GM23338 (cell line): ENCODE measurements around the gene STAMBP. TPM values are rescaled to one million over a fixed set of nuclear protein-coding genes. Genes with fewer than 3 reads are reported as not detected.
A peak's percentile ranks its signal among the peaks of the same experiment; 100 is the strongest.

ENCODE experiments used
- ATAC-seq: fragments of 200-7000 bp; cut with Tn5 transposase; 3 replicates; pipeline ENCODE4 v1.9.1; 2020
- DNase-seq: peaks from one replicate; pipeline ENCODE4 v3.0.0-alpha.2; 2015; ENCODE audit warnings: low spot score
- H2AFZ ChIP-seq: fragments of 200-600 bp; sonication (generic); 2 replicates; pipeline ENCODE4 v1.8.0; 2016; ENCODE audit warnings: antibody characterized with exemption, mild to moderate bottlenecking, moderate library complexity
- H3F3A ChIP-seq: fragments of 200-600 bp; sonication (generic); replicated peaks from 2 replicates; pipeline ENCODE4 v1.8.0; 2017; ENCODE audit warnings: antibody characterized with exemption, mixed run types, low read depth
- H3K27ac ChIP-seq: fragments of 200-600 bp; sonication (generic); 2 replicates; pipeline ENCODE4 v1.6.1; 2016; ENCODE audit warnings: low read depth
- H3K27me3 ChIP-seq: fragments of 200-600 bp; sonication (generic); 2 replicates; pipeline ENCODE4 v1.8.0; 2016; ENCODE audit warnings: mild to moderate bottlenecking, mixed run types, moderate library complexity; ENCODE audit not compliant: insufficient read depth
- H3K36me3 ChIP-seq: fragments of 200-600 bp; sonication (generic); 2 replicates; pipeline ENCODE4 v1.8.0; 2016; ENCODE audit warnings: mild to moderate bottlenecking; ENCODE audit not compliant: insufficient read depth
- H3K4me1 ChIP-seq: fragments of 200-600 bp; sonication (generic); 2 replicates; pipeline ENCODE4 v1.8.0; 2016; ENCODE audit warnings: mild to moderate bottlenecking, moderate library complexity; ENCODE audit not compliant: insufficient read depth
- H3K4me2 ChIP-seq: fragments of 200-600 bp; sonication (generic); 2 replicates; pipeline ENCODE4 v1.7.1; 2017; ENCODE audit warnings: mixed run types
- H3K4me3 ChIP-seq: fragments of 200-600 bp; sonication (generic); 2 replicates; pipeline ENCODE4 v1.6.1; 2016; ENCODE audit warnings: mixed run types
- H3K79me2 ChIP-seq: fragments of 200-600 bp; sonication (generic); replicated peaks from 2 replicates; pipeline ENCODE4 v1.8.0; 2017; ENCODE audit warnings: mild to moderate bottlenecking; ENCODE audit not compliant: insufficient read depth
- H3K9me2 ChIP-seq: fragments of 200-600 bp; sonication (generic); 2 replicates; pipeline ENCODE4 v1.8.0; 2017; ENCODE audit not compliant: insufficient read depth
- H4K20me1 ChIP-seq: fragments of 200-600 bp; sonication (generic); replicated peaks from 2 replicates; pipeline ENCODE4 v1.8.0; 2017; ENCODE audit warnings: mild to moderate bottlenecking; ENCODE audit not compliant: insufficient read depth
- H3K27ac Mint-ChIP-seq: 2 replicates; pipeline ENCODE4 v1.8.0; 2020; ENCODE audit warnings: inconsistent platforms, mild to moderate bottlenecking, moderate library complexity, mixed read lengths
- H3K27me3 Mint-ChIP-seq: 3 replicates; pipeline ENCODE4 v1.8.0; 2022; ENCODE audit warnings: low read depth, mild to moderate bottlenecking, moderate library complexity, mixed read lengths, inconsistent platforms; ENCODE audit not compliant: insufficient read depth, poor library complexity
- H3K36me3 Mint-ChIP-seq: 3 replicates; pipeline ENCODE4 v1.8.0; 2021; ENCODE audit warnings: low read depth, mild to moderate bottlenecking, inconsistent platforms, moderate library complexity, mixed read lengths
- H3K4me1 Mint-ChIP-seq: 3 replicates; pipeline ENCODE4 v1.8.0; 2020; ENCODE audit warnings: mild to moderate bottlenecking, inconsistent platforms, mixed read lengths
- H3K4me3 Mint-ChIP-seq: 3 replicates; pipeline ENCODE4 v1.8.0; 2021; ENCODE audit warnings: moderate library complexity, mild to moderate bottlenecking, inconsistent platforms, mixed read lengths
- H3K9me3 Mint-ChIP-seq: 3 replicates; pipeline ENCODE4 v1.8.0; 2020; ENCODE audit warnings: moderate library complexity, mild to moderate bottlenecking, inconsistent platforms, mixed read lengths
- CREB1 ChIP-seq: fragments of 250-450 bp; sonication (Bioruptor Pico); IDR thresholded peaks from 2 replicates; pipeline ENCODE4 v1.5.0; 2020; ENCODE audit warnings: low read depth, mild to moderate bottlenecking, moderate library complexity
- EZH2 ChIP-seq: fragments of 200-600 bp; sonication (generic); IDR thresholded peaks from one replicate; pipeline ENCODE4 v1.8.0; 2017; ENCODE audit warnings: antibody characterized with exemption, mild to moderate bottlenecking, low read depth; ENCODE audit not compliant: unreplicated experiment
- EZH2phosphoT487 ChIP-seq: fragments of 200-600 bp; sonication (generic); IDR thresholded peaks from one replicate; pipeline ENCODE4 v1.8.1; 2018; ENCODE audit warnings: antibody characterized with exemption; ENCODE audit not compliant: unreplicated experiment
- JUNB ChIP-seq: IDR thresholded peaks from one replicate; pipeline ENCODE4 v1.6.1; 2016; ENCODE audit warnings: antibody characterized with exemption; ENCODE audit not compliant: unreplicated experiment
- POLR2AphosphoS5 ChIP-seq: IDR thresholded peaks from 2 replicates; pipeline ENCODE4 v1.6.1; 2016; ENCODE audit warnings: antibody characterized with exemption, low read depth
- STAT1 ChIP-seq: IDR thresholded peaks from one replicate; pipeline ENCODE4 v1.6.1; 2016; ENCODE audit warnings: antibody characterized with exemption; ENCODE audit not compliant: unreplicated experiment
- ZNF331 ChIP-seq: fragments of 250-450 bp; sonication (Bioruptor Pico); IDR thresholded peaks from 2 replicates; pipeline ENCODE4 v1.5.0; 2020; ENCODE audit warnings: low read depth, mild to moderate bottlenecking, moderate library complexity
- polyA plus RNA-seq: library from polyadenylated mRNA; unstranded; fragments of >200 nt; fragmentation: Nextera tagmentation; extraction: Ambion mirVana; gene quantifications from 2 replicates; pipeline ENCODE4 v1.2.1, GENCODE V29; 2016
- total RNA-seq: library from RNA; depleted of rRNA; stranded (reverse); fragments of >200 nt; shearing (Covaris generic); gene quantifications from 2 replicates; pipeline ENCODE4 v1.2.3, GENCODE V29; 2014
- TF ChIP-seq, protein P1 (sequence below): IDR thresholded peaks from 2 replicates; pipeline ENCODE4 v1.6.1; 2016; ENCODE audit warnings: antibody characterized with exemption
- TF ChIP-seq, protein P2 (sequence below): IDR thresholded peaks from one replicate; pipeline ENCODE4 v1.6.1; 2018; ENCODE audit warnings: antibody characterized with exemption; ENCODE audit not compliant: unreplicated experiment
- TF ChIP-seq, protein P3 (sequence below), 2 experiments: fragments of 200-600 bp in 1 of 2; sonication (generic) in 1 of 2; conservative IDR thresholded peaks; 2 replicates each; pipeline versions ENCODE4 v1.5.1 to v1.6.1; 2016 to 2017; ENCODE audit warnings: antibody characterized with exemption in 2 of 2, low read depth in 2 of 2, mild to moderate bottlenecking in 2 of 2, moderate library complexity in 1 of 2

The STAMBP gene
- total and polyA plus RNA-seq, 2 experiments from 2014 or later, result 33.9 to 106 TPM

DNA sequence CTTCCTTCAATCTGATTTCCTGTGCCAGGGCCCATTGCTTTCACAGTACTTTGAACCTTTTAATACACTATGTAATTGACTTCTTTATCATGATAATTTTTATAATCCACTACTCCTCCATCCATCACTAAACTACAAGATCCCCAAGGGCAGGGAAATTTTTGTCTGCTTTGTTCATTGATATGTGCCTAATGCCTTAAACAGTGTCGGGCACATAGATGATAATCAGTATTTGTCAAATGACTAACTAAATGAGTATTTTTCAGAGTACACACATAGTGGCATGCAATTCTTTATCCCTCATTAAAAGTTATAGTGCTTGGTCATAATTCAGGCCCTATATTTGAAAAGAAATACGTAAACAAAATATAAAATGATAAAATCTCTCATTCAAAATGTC, 5.3 kb upstream of the STAMBP start:
- H3K27ac Mint-ChIP-seq, result no peak overlapping the region; the same call in 1 of the 2 replicates
- H3K27me3 Mint-ChIP-seq, result peaks cover 7% of the 10 kb centered on the region
- no peaks in the 10 kb centered on the region for H4K20me1 ChIP-seq
- DNase-seq, result no peak
- no peak overlapping the region for H3K27ac ChIP-seq
- no peak overlapping the region for H3K4me2 ChIP-seq
- no peaks in the 10 kb centered on the region for H3K36me3 ChIP-seq
- peak overlapping the region; percentile 20; the same call in 1 of the 2 replicates for H2AFZ ChIP-seq
- H3K4me1 ChIP-seq, result peaks cover 10% of the 10 kb centered on the region; the same call in 1 of the 2 replicates
- no peaks in the 10 kb centered on the region for H3K27me3 ChIP-seq
- no peaks in the 10 kb centered on the region for H3K9me2 ChIP-seq
- H3K79me2 ChIP-seq, result no peaks in the 10 kb centered on the region
- no peaks in the 10 kb centered on the region for H3F3A ChIP-seq
- H3K9me3 Mint-ChIP-seq, result no peaks in the 10 kb centered on the region
- H3K4me3 Mint-ChIP-seq, result no peak overlapping the region
- TF ChIP-seq POLR2AphosphoS5 (no peak), STAT1 (no peak)
- TF ChIP-seq, protein P1, sequence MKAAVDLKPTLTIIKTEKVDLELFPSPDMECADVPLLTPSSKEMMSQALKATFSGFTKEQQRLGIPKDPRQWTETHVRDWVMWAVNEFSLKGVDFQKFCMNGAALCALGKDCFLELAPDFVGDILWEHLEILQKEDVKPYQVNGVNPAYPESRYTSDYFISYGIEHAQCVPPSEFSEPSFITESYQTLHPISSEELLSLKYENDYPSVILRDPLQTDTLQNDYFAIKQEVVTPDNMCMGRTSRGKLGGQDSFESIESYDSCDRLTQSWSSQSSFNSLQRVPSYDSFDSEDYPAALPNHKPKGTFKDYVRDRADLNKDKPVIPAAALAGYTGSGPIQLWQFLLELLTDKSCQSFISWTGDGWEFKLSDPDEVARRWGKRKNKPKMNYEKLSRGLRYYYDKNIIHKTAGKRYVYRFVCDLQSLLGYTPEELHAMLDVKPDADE, result no peak
- TF ChIP-seq, protein P2, sequence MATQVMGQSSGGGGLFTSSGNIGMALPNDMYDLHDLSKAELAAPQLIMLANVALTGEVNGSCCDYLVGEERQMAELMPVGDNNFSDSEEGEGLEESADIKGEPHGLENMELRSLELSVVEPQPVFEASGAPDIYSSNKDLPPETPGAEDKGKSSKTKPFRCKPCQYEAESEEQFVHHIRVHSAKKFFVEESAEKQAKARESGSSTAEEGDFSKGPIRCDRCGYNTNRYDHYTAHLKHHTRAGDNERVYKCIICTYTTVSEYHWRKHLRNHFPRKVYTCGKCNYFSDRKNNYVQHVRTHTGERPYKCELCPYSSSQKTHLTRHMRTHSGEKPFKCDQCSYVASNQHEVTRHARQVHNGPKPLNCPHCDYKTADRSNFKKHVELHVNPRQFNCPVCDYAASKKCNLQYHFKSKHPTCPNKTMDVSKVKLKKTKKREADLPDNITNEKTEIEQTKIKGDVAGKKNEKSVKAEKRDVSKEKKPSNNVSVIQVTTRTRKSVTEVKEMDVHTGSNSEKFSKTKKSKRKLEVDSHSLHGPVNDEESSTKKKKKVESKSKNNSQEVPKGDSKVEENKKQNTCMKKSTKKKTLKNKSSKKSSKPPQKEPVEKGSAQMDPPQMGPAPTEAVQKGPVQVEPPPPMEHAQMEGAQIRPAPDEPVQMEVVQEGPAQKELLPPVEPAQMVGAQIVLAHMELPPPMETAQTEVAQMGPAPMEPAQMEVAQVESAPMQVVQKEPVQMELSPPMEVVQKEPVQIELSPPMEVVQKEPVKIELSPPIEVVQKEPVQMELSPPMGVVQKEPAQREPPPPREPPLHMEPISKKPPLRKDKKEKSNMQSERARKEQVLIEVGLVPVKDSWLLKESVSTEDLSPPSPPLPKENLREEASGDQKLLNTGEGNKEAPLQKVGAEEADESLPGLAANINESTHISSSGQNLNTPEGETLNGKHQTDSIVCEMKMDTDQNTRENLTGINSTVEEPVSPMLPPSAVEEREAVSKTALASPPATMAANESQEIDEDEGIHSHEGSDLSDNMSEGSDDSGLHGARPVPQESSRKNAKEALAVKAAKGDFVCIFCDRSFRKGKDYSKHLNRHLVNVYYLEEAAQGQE, result no peak
- H3K4me1 Mint-ChIP-seq, result peaks cover 16% of the 10 kb centered on the region
- no peaks in the 10 kb centered on the region for H3K36me3 Mint-ChIP-seq
- no peak for ATAC-seq
- no peak overlapping the region for H3K4me3 ChIP-seq

DNA sequence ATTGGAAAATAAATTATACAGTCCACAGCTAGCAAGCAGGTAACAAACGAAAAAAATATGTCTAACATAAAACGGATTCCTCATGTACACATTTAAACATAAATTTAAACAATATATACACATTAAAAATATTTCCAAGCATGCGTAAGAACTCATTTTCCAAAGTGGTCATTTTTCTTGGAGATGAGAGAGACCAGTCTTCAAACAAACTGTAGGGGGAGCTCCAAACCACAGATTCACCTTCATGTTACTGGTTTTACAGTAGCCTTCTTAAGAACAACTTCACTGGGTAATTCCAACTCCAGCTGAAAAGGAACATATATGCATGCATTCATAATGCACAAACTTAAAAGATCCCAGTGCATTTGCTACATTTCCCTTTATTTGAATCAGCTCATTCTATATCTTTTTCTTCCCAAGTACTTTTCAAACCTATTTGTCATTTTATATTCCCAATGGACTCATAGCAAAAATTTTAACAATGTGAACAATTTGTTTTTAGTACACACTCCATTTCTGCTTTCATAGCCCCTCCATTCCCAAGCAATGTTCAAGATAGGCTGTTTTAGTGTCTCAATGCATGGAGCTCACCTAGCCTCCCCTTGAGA, 4.7 kb upstream of the STAMBP start:
- Histone ChIP-seq H3K79me2 (no peaks in the 10 kb centered on the region), H3K27me3 (no peaks in the 10 kb centered on the region), H3K27ac (no peak overlapping the region), H3K9me2 (no peaks in the 10 kb centered on the region), H3K36me3 (no peaks in the 10 kb centered on the region), H3K4me3 (no peak overlapping the region), H3K4me2 (no peak overlapping the region), H3F3A (no peaks in the 10 kb centered on the region), H3K4me1 (peaks cover 10% of the 10 kb centered on the region; the same call in 1 of the 2 replicates), H4K20me1 (no peaks in the 10 kb centered on the region), H2AFZ (no peak overlapping the region)
- no peaks in the 10 kb centered on the region for H3K36me3 Mint-ChIP-seq
- no peak overlapping the region for H3K27ac Mint-ChIP-seq
- H3K4me1 Mint-ChIP-seq, result peaks cover 18% of the 10 kb centered on the region
- peaks cover 11% of the 10 kb centered on the region for H3K27me3 Mint-ChIP-seq
- H3K4me3 Mint-ChIP-seq, result no peak overlapping the region
- DNase-seq (peak; percentile 81), ATAC-seq (peak; percentile 26; the same call in 2 of the 3 replicates)
- no peaks in the 10 kb centered on the region for H3K9me3 Mint-ChIP-seq
- TF ChIP-seq EZH2 (no peak), ZNF331 (no peak), JUNB (no peak), CREB1 (CRISPR knock-in tag) (no peak), EZH2phosphoT487 (no peak), POLR2AphosphoS5 (no peak)
- TF ChIP-seq, protein P3, sequence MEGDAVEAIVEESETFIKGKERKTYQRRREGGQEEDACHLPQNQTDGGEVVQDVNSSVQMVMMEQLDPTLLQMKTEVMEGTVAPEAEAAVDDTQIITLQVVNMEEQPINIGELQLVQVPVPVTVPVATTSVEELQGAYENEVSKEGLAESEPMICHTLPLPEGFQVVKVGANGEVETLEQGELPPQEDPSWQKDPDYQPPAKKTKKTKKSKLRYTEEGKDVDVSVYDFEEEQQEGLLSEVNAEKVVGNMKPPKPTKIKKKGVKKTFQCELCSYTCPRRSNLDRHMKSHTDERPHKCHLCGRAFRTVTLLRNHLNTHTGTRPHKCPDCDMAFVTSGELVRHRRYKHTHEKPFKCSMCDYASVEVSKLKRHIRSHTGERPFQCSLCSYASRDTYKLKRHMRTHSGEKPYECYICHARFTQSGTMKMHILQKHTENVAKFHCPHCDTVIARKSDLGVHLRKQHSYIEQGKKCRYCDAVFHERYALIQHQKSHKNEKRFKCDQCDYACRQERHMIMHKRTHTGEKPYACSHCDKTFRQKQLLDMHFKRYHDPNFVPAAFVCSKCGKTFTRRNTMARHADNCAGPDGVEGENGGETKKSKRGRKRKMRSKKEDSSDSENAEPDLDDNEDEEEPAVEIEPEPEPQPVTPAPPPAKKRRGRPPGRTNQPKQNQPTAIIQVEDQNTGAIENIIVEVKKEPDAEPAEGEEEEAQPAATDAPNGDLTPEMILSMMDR (conservative IDR thresholded peaks at IDR 0.05; ENCODE audit: low read depth in 2 of 2), result peak; percentile 78 to 81
